Bronchial epithelial cell (primary cell): Measurements from ENCODE around the gene PLEKHA6. TPM values are rescaled to one million over a fixed set of nuclear protein-coding genes. Genes with fewer than 3 reads are reported as not detected.

Experiments used
- DNase-seq: peaks from one replicate; pipeline ENCODE4 v3.0.0-alpha.2; 2010; ENCODE audit warnings: low read depth
- FAIRE-seq: peaks from 2 replicates; lab custom pipeline; 2011; peaks lifted over from hg19 to GRCh38; lab: Jason Lieb, UNC
- H3K27me3 ChIP-seq: 2 replicates; pipeline ENCODE4 v1.5.1; 2011; ENCODE audit warnings: low read length; ENCODE audit not compliant: control insufficient read depth, insufficient read depth
- H3K36me3 ChIP-seq: 2 replicates; pipeline ENCODE4 v1.5.1; 2011; ENCODE audit warnings: low read length; ENCODE audit not compliant: control insufficient read depth, insufficient read depth
- H3K4me3 ChIP-seq: 2 replicates; pipeline ENCODE4 v1.5.1; 2011; ENCODE audit warnings: mild to moderate bottlenecking, low read depth, low read length, control low read depth
- CTCF ChIP-seq: IDR thresholded peaks from 2 replicates; pipeline ENCODE4 v1.5.1; 2011; ENCODE audit warnings: mild to moderate bottlenecking, moderate library complexity, low read length, control low read depth, inconsistent platforms; ENCODE audit not compliant: insufficient read depth, severe bottlenecking
- total RNA-seq: library from RNA; depleted of rRNA; stranded (reverse); fragments of >200 nt; gene quantifications from 2 replicates; pipeline ENCODE4 v1.2.1, GENCODE V29; 2014

The PLEKHA6 gene
- total RNA-seq, 1 donor from 2014 or later = 2.1 TPM

GRCh38 chr1:204304067-204304466, 55.7 kb downstream of the PLEKHA6 start:
- TF ChIP-seq CTCF = no peak
- Histone ChIP-seq H3K4me3 (no peak overlapping the region), H3K36me3 (no peaks in the 10 kb centered on the region), H3K27me3 (no peaks in the 10 kb centered on the region)
- FAIRE-seq (no peak), DNase-seq (no peak)

GRCh38 chr1:204302769-204303168, 57.0 kb downstream of the PLEKHA6 start:
- DNase-seq (no peak), FAIRE-seq (no peak)
- Histone ChIP-seq H3K27me3 (no peaks in the 10 kb centered on the region), H3K4me3 (no peak overlapping the region), H3K36me3 (no peaks in the 10 kb centered on the region)
- no peak for TF ChIP-seq CTCF

GRCh38 chr1:204301171-204301957, 58.4 kb downstream of the PLEKHA6 start:
- no peaks in the 10 kb centered on the region for H3K27me3 ChIP-seq
- no peak for FAIRE-seq
- H3K36me3 ChIP-seq = no peaks in the 10 kb centered on the region
- peak; percentile 97 for DNase-seq
- no peak overlapping the region for H3K4me3 ChIP-seq
- no peak for TF ChIP-seq CTCF

- Histone ChIP-seq H3K36me3 (no peaks in the 10 kb centered on the region), H3K4me3 (no peak overlapping the region), H3K27me3 (no peaks in the 10 kb centered on the region)
- DNase-seq (no peak), FAIRE-seq (no peak)
- no peak for TF ChIP-seq CTCF
These were observed 59.8 kb downstream of the PLEKHA6 start for GRCh38 chr1:204299814-204300365.

GRCh38 chr1:204296431-204296988, 63.2 kb downstream of the PLEKHA6 start:
- Histone ChIP-seq H3K4me3 (no peak overlapping the region), H3K27me3 (no peaks in the 10 kb centered on the region), H3K36me3 (no peaks in the 10 kb centered on the region)
- DNase-seq (no peak), FAIRE-seq (no peak)
- TF ChIP-seq CTCF = no peak
